ENCODE data around the gene IL1RAPL2.

GRCh38 chrX:105050921-105051320 lies 484.9 kb downstream of the IL1RAPL2 start:
- TF ChIP-seq REST (IDR thresholded peaks at IDR 0.05; ENCODE audit: low read depth, low read length) (no peak), CTCF (IDR thresholded peaks at IDR 0.05) (no peak)

Data from SK-N-SH (cell line).